Activated B cell treated with CpG ODN at 0.5 μM for 24 hours (primary cell): ENCODE data around the gene DYNLT1. TPM values are rescaled to one million over a fixed set of nuclear protein-coding genes. Genes with fewer than 3 reads are reported as not detected.

ENCODE experiments used
- ATAC-seq: fragments of 200-7000 bp; cut with Tn5 transposase; one replicate; pipeline ENCODE4 v1.10.0; 2021; ENCODE audit warnings: low read depth, mild to moderate bottlenecking, moderate library complexity
- CTCF ChIA-PET: fragments of 350-600 bp; sonication (Branson Sonifier 250); formaldehyde crosslinking; loops from one replicate; lab custom pipeline; 2021; ENCODE audit warnings: antibody characterized with exemption; lab: Charles Lee
- POLR2A ChIA-PET: fragments of 350-600 bp; sonication (Branson Sonifier 250); formaldehyde crosslinking; loops from one replicate; lab custom pipeline; 2021; ENCODE audit warnings: antibody characterized with exemption; lab: Charles Lee
- DNase-seq: peaks from one replicate; pipeline ENCODE4 v3.0.0; 2022
- H3K27ac Mint-ChIP-seq: one replicate; pipeline ENCODE4 v1.8.0; 2020; ENCODE audit warnings: mixed read lengths
- H3K27me3 Mint-ChIP-seq: one replicate; pipeline ENCODE4 v1.8.0; 2021; ENCODE audit warnings: mixed read lengths
- H3K36me3 Mint-ChIP-seq: one replicate; pipeline ENCODE4 v1.8.0; 2021; ENCODE audit warnings: low read depth, mixed read lengths
- H3K4me1 Mint-ChIP-seq: one replicate; pipeline ENCODE4 v1.8.0; 2021; ENCODE audit warnings: mixed read lengths
- H3K4me3 Mint-ChIP-seq: one replicate; pipeline ENCODE4 v1.8.0; 2020; ENCODE audit warnings: mild to moderate bottlenecking, mixed read lengths
- H3K9me3 Mint-ChIP-seq: one replicate; pipeline ENCODE4 v1.8.0; 2020; ENCODE audit warnings: mixed read lengths
- CTCF ChIP-seq: fragments of 200-600 bp; IDR thresholded peaks from one replicate; pipeline ENCODE4 v1.8.0; 2022; ENCODE audit warnings: antibody characterized with exemption, mild to moderate bottlenecking
- intact Hi-C: fragments of 100-400 bp; cut with micrococcal nuclease; formaldehyde crosslinking; loops from one replicate; pipeline ENCODE4 v1.15.1; 2024
- total RNA-seq: library from RNA; stranded (reverse); gene quantifications from 2 replicates; pipeline ENCODE4 v1.2.3, GENCODE V29; 2022

DYNLT1 gene
- total RNA-seq, 1 donor from 2014 or later: 43.9 TPM

- CTCF ChIA-PET: no interaction called here
- H3K4me1 Mint-ChIP-seq: no peaks in the 10 kb centered on the region
- intact Hi-C loops: no loop called here
Observed at GRCh38 chr6:158624684-158625682, 19.6 kb downstream of the DYNLT1 start.

GRCh38 chr6:158622545-158623190 lies 21.9 kb downstream of the DYNLT1 start:
- Mint-ChIP-seq H3K36me3 (peaks cover 76% of the 10 kb centered on the region), H3K9me3 (no peaks in the 10 kb centered on the region), H3K27ac (no peak overlapping the region), H3K4me1 (no peaks in the 10 kb centered on the region), H3K27me3 (no peaks in the 10 kb centered on the region), H3K4me3 (no peak overlapping the region)
- ChIA-PET POLR2A (no interaction called here), CTCF (no interaction called here)
- ATAC-seq: no peak
- no peak for TF ChIP-seq CTCF
- no peak for DNase-seq
- intact Hi-C loops: no loop called here

More at GRCh38 chr6:158624684-158625682, 19.6 kb downstream of the DYNLT1 start:
- Mint-ChIP-seq H3K27ac (no peak overlapping the region), H3K9me3 (no peaks in the 10 kb centered on the region), H3K27me3 (no peaks in the 10 kb centered on the region), H3K36me3 (peaks cover 75% of the 10 kb centered on the region), H3K4me3 (no peak overlapping the region)
- TF ChIP-seq CTCF: no peak
- POLR2A ChIA-PET: no interaction called here
- DNase-seq: no peak
- no peak for ATAC-seq

- ATAC-seq: no peak
- ChIA-PET POLR2A (no interaction called here), CTCF (no interaction called here)
- H3K27me3 Mint-ChIP-seq: no peaks in the 10 kb centered on the region
- H3K4me3 Mint-ChIP-seq: no peak overlapping the region
- H3K4me1 Mint-ChIP-seq: no peaks in the 10 kb centered on the region
- intact Hi-C loops: no loop called here
- DNase-seq: no peak
- H3K9me3 Mint-ChIP-seq: no peaks in the 10 kb centered on the region
- H3K27ac Mint-ChIP-seq: no peak overlapping the region
- no peak for TF ChIP-seq CTCF
- H3K36me3 Mint-ChIP-seq: peaks cover 76% of the 10 kb centered on the region
Observed at GRCh38 chr6:158621694-158622544, 22.6 kb downstream of the DYNLT1 start.

GRCh38 chr6:158620963-158621693 lies 23.4 kb downstream of the DYNLT1 start:
- Mint-ChIP-seq H3K4me1 (no peaks in the 10 kb centered on the region), H3K9me3 (no peaks in the 10 kb centered on the region), H3K27ac (no peak overlapping the region), H3K36me3 (peaks cover 70% of the 10 kb centered on the region), H3K27me3 (no peaks in the 10 kb centered on the region), H3K4me3 (no peak overlapping the region)
- CTCF ChIA-PET: no interaction called here
- ATAC-seq (no peak), DNase-seq (no peak)
- no peak for TF ChIP-seq CTCF
- intact Hi-C loops: no loop called here
- POLR2A ChIA-PET: interaction anchor here (0.6 kb wide), 1 partner anchor 408 kb away, joined by 4 read pairs; no protein-coding TSS in a partner anchor
